GM12892 (cell line): Measurements from ENCODE around the gene PHF10.

Source experiments
- DNase-seq: peaks from one replicate; pipeline ENCODE4 v3.0.0; 2011; ENCODE audit not compliant: insufficient read length
- FAIRE-seq: peaks from 2 replicates; lab custom pipeline; 2011; peaks lifted over from hg19 to GRCh38; lab: Jason Lieb, UNC
- POLR2A ChIP-seq: IDR thresholded peaks from 2 replicates; pipeline ENCODE4 v1.6.1; 2011; ENCODE audit warnings: low read depth, low read length, control low read depth
- POLR2AphosphoS5 ChIP-seq: IDR thresholded peaks from 2 replicates; pipeline ENCODE4 v1.6.1; 2011; ENCODE audit warnings: low read depth, low read length, control low read depth
- TAF1 ChIP-seq: IDR thresholded peaks from 2 replicates; pipeline ENCODE4 v1.6.1; 2011; ENCODE audit warnings: low read depth, mild to moderate bottlenecking, control low read depth, low read length, borderline replicate concordance

The PHF10 gene

GRCh38 chr6:169692516-169692915 is 31.8 kb downstream of the PHF10 start:
- FAIRE-seq (no peak), DNase-seq (no peak)
- no peak for TF ChIP-seq POLR2A
- no peak for TF ChIP-seq TAF1
- TF ChIP-seq POLR2AphosphoS5, result no peak

GRCh38 chr6:169691260-169691659 is 33.0 kb downstream of the PHF10 start:
- TF ChIP-seq TAF1 (no peak), POLR2AphosphoS5 (no peak), POLR2A (no peak)
- FAIRE-seq (no peak), DNase-seq (no peak)

GRCh38 chr6:169689287-169689686 is 35.0 kb downstream of the PHF10 start:
- no peak for TF ChIP-seq POLR2AphosphoS5
- TF ChIP-seq POLR2A, result no peak
- no peak for TF ChIP-seq TAF1
- DNase-seq, result no peak
- FAIRE-seq, result no peak

- no peak for DNase-seq
- TF ChIP-seq TAF1, result no peak
- TF ChIP-seq POLR2A, result no peak
- no peak for TF ChIP-seq POLR2AphosphoS5
- FAIRE-seq, result no peak
These were observed 38.4 kb downstream of the PHF10 start for GRCh38 chr6:169685860-169686259.

- DNase-seq, result no peak
- TF ChIP-seq POLR2AphosphoS5, result no peak
- no peak for TF ChIP-seq TAF1
- TF ChIP-seq POLR2A, result no peak
- no peak for FAIRE-seq
These were observed 40.2 kb downstream of the PHF10 start for GRCh38 chr6:169684056-169684455.

GRCh38 chr6:169678342-169678741 is 46.0 kb downstream of the PHF10 start:
- DNase-seq, result no peak
- no peak for FAIRE-seq
- TF ChIP-seq TAF1 (no peak), POLR2A (no peak), POLR2AphosphoS5 (no peak)

- TF ChIP-seq TAF1 (no peak), POLR2A (no peak), POLR2AphosphoS5 (no peak)
- no peak for DNase-seq
- FAIRE-seq, result no peak
These were observed 47.2 kb downstream of the PHF10 start for GRCh38 chr6:169677096-169677495.

- TF ChIP-seq POLR2A, result no peak
- TF ChIP-seq POLR2AphosphoS5, result no peak
- no peak for TF ChIP-seq TAF1
- FAIRE-seq (no peak), DNase-seq (no peak)
These were observed 49.3 kb downstream of the PHF10 start for GRCh38 chr6:169675011-169675410.

GRCh38 chr6:169671563-169671962 is 52.7 kb downstream of the PHF10 start:
- DNase-seq, result no peak
- no peak for TF ChIP-seq POLR2A
- TF ChIP-seq TAF1, result no peak
- no peak for TF ChIP-seq POLR2AphosphoS5
- FAIRE-seq, result no peak

GRCh38 chr6:169669889-169670288 is 54.4 kb downstream of the PHF10 start:
- FAIRE-seq (no peak), DNase-seq (no peak)
- TF ChIP-seq TAF1 (no peak), POLR2AphosphoS5 (no peak), POLR2A (no peak)

- DNase-seq (no peak), FAIRE-seq (no peak)
- no peak for TF ChIP-seq POLR2A
- no peak for TF ChIP-seq TAF1
- no peak for TF ChIP-seq POLR2AphosphoS5
These were observed 55.2 kb downstream of the PHF10 start for GRCh38 chr6:169669147-169669546.

GRCh38 chr6:169668203-169668847 is 56.0 kb downstream of the PHF10 start:
- TF ChIP-seq POLR2A, result no peak
- TF ChIP-seq POLR2AphosphoS5, result no peak
- TF ChIP-seq TAF1, result no peak
- FAIRE-seq, result no peak

GRCh38 chr6:169667716-169668115 is 56.6 kb downstream of the PHF10 start:
- FAIRE-seq (no peak), DNase-seq (no peak)
- no peak for TF ChIP-seq POLR2A
- TF ChIP-seq TAF1, result no peak
- TF ChIP-seq POLR2AphosphoS5, result no peak

More at GRCh38 chr6:169668203-169668847, 56.0 kb downstream of the PHF10 start:
- no peak for DNase-seq
